Fibroblast of the conjunctiva (primary cell): Measurements from ENCODE around the gene B4GAT1.
"Not testable (repeated sequence)": the region's sequence is repeated elsewhere in the genome, so short reads cannot be mapped to it uniquely, and the experiment has no call there.

Experiments
- DNase-seq: peaks from one replicate; pipeline ENCODE4 v3.0.0-alpha.2; 2010; ENCODE audit warnings: low read depth

Gene B4GAT1

DNA sequence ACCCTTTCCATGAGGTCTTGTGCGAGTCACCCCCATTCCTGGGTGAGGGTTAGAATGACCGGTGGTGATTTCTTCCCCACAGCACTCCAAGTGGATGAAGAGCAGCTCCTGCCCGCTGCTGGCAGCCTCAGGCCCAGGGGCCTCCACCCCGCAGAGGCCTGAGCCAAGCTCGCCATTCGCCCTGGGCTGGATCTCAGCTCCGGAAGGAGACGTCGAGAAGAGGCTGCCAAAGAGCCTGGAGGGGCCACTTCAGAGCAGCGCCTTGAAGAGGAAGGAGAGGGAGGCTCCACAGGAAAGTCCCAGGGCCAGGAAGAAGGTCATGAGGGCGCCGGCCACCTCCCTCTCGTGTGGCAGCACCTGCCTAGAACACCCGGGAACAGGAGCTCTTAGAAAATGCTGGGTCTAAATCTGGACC, 15.8 kb upstream of the B4GAT1 start:
- no peak for DNase-seq

DNA sequence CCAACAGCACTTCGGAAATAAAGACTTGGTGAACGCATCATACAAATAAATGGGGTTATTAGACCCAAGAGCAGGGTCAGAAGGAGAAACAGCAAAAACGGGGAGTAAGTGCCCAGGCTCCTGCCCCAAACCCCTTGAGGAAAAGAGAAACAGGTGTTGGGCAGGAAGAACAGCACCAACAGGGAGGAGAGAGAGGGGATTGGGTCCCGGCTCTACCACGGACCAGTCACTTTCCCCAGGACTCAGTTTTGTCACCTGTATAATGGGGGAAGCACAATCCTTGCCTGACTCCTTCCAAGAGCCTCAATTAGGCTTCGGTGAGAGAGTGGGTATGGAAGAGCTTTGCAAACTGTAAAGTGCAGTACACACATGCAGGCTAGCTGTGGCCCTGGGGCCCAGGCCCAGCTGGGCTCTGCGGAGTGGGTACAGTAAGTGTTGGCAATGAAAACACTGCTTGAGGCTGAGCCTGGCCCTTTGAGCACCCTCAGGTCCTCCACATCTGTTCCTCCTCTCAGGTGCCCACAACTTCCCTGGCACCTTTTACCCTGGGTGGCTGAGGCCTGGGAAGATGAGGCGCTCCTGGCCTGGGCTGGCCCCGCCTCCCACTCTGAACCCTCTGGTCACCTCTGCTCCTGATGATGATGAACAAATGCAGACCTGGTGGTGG, 15.2 kb upstream of the B4GAT1 start:
- DNase-seq, result no peak

DNA sequence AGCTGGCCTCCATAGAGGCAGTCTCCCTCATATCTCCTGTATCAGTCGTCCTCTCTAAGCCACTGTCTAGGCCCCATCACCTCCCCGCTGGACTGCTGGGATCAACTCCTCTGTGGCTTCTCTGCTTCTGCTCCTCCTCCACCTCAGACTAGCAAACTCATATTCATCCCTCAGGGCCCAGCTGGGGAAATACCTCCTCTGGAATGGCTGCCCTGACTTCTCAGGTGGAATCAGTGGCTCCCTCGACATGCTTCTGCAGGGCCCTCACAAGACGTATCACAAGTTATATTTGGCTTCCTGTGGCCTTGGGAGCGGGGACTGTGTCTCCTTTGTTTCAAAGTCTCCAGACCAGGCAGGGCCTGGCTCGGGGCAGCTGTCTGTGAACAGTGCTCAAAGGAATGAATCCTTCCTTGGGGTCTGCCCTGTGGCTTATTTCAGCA, 14.1 kb upstream of the B4GAT1 start:
- no peak for DNase-seq

DNA sequence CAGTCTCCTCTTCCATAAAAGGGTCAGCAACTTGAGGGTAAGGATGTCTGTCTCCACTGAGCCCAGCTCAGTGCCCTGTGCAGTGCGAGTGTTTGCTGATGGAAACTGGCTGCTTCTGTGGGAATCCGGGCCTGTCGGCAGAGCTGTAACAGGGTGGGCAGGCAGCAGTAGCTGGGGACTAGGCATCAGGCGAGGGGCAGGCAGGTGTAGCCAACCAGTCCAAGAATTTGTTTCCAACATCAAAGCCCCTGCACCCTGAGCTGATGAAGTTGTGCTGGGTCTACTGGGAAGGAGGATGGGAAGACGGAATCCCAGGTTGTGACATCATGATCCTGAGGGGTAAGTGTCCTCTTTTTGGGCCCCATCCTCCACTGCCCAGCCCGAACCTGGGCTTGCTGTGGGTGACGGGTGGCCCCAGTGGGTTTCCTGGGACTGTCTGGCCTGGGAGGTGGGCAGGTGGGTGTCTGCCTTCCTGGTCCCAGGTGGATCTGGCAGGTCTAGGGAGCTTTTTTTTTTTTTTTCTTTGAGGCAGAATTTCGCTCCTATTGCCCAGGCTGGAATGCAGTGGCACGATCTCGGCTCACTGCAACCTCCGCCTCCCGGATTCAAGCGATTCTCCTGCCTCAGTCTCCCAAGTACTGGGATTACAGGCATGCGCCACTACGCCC, 13.1 kb upstream of the B4GAT1 start:
- no peak for DNase-seq

DNA sequence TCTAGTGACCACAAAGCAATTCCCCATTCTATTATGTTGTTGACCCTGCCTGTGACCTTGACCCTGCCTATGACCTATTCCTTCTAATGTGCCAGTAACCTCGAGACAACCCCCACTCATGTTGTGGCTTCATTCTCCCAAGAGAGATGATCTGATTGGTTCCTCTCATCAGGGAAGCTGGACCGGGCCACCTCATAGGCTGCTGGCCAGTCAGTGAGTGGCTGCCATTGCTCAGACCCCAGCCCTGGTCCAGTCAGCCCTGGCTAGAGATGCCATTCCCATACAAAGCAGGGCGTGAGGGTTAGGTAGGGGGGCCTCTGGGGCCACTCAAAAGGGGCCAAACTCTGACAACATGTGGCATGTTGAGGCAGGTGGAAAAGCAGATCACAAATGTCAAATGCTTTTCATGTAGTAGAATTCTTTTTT, 12.2 kb upstream of the B4GAT1 start:
- no peak for DNase-seq

DNA sequence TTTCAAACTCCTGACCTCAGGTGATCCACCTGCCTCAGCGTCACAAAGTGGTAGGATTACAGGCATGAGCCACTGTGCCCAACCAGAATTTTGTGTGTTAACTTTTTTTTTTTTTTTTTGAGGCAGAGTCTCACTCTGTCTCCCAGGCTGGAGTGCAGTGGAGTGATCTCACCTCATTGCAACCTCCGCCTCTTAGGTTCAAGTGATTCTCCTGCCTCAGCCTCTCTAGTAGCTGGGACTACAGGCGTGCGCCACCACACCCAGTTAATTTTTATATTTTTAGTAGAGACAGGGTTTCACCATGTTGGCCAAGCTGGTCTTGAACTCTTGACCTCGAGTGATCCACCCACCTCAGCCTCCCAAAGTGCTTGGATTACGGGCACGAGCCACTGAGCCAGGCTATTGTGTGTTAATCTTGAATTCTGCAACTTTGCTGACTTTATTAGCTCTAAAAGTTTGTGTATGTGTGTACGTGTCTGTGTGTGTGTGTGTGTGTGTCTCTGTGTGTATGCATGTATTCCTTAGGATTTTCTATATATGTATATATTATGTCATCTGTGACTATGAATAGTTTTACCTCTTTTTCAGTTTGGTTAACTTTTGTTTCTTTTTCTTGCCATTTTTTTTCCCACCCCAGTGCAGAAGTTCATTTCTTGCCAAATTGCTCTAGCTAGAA, 3.3 kb upstream of the B4GAT1 start:
- not testable (repeated sequence) for DNase-seq

DNA sequence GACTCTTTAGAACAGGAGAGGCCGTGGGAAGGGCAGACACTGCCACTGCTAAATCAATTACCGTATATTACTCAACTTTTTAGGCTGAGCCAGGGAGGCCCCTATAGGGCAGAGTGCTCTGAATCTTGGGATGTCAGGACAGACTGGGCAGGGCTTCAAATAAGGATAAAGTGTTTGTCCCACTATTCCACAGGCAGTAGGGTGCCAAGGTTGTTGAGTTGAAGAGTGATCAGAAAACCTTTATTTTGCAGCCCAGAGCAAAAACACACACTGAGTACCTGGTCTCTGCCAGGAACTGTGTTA, 1.6 kb upstream of the B4GAT1 start:
- no peak for DNase-seq

DNA sequence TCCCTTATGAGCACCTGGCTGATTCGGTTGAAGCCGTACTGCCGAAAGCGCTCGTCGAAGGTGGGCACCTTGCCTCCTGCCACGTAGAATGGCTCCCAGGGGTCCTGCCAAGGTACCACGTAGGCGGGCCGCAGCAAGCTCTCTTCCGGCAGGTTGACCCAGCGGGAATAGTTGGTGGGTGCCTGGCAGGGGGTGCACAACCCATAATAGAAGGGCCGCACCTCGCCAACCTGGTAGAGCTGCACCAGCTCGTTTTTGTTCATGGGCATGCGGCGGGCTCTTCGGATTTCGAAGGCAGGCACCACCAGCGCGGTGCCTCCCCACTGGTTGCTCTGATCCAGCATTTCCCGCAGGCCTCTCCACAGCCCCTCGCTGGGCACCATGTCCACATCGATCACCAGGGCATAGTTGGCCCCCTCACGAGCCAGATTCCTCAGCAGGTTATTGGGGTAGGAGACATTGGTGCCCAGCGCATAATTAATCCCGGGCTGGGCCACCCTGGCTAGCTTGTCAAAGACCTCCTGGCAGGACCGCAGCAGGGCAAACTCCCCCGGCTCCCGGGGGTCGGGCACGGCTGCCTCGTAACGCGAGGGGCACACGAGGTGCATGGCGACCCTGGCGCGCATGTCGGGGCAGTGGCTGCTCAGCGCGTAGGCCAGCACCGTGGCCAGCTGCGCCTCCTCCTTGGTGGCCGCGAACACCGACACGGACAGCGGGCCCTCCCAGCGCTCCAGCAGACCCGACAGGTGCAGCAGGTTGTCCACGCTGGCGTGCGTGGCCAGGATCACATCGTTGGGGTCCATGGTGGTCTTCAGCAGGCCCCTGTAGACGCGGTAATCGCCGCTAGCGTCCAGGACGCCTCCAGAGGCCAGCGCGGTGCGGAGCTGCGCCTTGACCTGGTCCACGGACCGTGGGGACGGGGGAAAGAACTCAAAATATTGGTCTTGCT, 679 bp downstream of the B4GAT1 start:
- DNase-seq, result no peak

DNA sequence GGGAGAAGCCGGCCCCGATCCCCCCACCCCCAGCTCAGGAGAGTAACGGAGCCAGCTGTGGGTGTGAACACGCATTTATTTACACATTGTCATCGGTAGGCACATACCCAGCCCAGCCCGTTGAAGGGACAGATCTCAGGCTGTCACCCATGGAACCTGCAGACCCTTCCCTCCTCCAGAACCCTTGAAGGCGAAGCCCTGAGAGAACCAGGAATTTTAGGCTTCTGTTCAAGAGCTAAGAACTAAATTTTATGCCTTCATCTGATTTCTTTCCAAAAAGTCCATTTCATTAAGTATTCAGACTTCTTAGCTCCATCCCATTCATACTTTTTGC, 2.1 kb downstream of the B4GAT1 start:
- DNase-seq, result no peak

DNA sequence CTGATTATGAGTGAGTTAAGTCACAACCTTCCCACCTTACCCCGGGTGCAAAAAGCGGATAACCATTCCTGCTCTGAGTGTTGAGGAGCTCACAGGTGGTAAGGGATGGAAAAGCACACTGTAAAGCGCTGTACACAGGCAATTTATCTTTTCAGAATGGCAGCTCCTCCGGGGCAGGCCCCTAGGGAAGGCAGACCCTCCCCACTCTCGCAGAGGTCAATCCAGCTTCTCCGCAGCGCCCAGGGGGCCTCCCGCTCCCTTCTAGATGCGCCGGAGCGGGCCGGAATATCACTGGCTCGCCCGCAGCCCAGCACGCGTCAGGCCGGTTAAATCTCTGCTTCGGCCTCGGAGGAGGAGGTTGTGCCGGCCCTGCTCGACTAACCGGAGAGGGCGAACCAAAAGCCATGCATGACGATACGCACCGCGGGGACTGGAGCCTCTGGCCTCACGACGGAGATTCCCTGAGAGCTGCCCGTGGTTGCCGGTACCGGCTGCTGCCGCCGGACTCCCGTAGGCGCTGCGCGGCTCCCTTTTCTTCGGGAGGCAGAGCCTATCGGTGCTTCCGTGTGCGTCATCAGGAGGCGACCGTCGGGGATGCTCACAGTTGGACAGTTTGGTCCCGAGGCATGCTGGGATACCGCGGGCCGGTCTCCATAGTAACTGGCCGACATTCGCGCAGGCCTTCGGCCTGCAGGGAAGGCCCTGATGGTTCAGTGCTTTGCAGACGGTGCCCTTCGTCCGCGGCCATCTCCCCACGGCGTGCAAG, 2.7 kb downstream of the B4GAT1 start, which contains the start of gene BRMS1:
Gene BRMS1 (minus strand): TSS at position 555 of the 766 bp plus-strand sequence. CDS start 2,870 bp downstream, outside the sequence.
- DNase-seq, result peak; percentile 91

DNA sequence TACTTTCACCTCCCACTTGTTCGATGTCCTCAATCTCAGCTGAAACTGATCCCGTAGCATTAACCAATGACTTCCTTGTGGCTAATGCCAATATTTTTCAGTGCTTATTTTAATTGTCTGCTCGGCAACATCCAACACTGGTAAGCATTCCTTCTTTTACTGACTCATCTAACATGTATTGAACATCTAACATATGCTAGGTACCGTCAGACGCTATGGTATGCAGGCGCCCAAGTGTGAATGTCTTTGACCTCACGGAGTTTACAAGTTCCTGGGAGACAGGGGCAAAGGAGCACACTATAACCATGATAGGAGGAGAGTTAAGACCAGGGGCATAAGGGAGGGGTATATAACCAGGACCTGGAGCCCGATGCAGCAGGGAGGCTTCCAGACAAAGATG, 4.3 kb downstream of the B4GAT1 start:
- DNase-seq, result no peak

DNA sequence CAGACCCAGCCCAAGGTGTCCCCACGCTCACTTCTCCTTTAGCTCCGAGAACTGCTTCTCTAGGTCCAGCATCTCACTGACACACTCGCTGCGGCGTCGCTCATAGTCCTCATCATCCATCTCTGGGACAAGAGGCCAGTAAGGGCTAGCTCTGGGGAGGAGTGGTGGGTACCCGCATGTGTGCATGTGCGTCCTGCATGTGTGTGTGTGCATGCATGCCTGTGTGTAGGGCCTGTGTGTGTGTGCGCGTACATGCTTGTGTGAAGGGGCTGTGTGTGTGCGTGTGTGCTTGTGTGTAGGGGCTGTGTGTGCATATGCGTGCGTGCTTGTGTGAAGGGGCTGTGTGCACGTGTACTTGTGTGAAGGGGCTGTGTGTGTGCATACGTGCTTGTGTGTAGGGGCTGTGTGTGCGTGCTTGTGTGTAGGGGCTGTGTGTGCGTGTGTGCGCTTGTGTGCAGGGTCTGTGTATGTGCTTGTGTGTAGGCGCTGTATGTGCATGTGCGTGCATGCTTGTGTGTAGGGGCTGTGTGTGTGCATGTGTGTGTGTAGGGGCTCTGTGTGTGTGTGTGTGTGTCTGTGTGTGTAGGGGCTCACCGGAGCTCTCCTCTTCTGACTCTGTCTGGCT, 5.8 kb downstream of the B4GAT1 start:
- DNase-seq, result no peak

DNA sequence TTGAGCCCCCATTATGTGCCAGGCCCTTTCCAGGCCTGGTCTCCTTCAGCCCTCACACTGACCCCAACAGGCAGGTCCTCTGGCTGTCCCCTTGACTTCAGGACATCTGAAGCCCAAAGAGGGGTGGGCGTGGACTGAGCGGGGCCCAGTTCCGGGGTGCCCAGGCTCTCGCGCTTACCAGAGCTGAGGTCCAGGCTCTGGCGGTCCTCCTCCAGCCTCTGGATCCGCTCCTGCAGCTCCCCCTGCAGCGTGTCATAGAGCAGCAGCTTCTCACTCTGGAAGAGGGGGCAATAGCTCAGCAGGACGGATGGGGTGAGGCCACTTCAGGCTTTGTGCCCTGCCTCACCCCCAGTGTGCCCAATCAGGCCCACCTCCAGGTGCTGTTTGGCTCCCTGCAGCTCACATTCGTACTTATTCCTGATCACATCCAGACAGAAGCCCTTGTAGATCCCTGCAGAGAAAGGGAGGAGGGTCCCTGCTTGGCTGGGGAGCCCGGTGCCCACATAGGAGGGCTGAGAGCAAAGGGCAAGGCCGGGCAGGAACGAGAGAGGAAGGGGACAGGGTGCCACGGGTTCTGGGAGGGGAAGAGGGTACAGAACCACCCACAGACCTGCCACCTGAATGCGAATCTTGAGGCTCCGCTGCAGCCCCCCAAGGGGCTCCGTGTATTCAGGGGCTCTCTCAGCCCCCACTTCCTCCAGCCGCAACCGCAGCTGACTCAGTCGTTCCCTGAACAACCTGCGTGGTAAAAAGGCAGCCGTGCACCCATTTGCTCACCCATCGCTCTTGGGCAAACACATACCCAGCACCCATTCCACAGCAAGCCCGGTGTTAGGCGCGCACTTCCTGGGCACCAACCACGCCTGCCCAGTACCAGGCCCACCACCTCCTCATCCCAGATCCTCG, 6.6 kb downstream of the B4GAT1 start:
- DNase-seq, result no peak

DNA sequence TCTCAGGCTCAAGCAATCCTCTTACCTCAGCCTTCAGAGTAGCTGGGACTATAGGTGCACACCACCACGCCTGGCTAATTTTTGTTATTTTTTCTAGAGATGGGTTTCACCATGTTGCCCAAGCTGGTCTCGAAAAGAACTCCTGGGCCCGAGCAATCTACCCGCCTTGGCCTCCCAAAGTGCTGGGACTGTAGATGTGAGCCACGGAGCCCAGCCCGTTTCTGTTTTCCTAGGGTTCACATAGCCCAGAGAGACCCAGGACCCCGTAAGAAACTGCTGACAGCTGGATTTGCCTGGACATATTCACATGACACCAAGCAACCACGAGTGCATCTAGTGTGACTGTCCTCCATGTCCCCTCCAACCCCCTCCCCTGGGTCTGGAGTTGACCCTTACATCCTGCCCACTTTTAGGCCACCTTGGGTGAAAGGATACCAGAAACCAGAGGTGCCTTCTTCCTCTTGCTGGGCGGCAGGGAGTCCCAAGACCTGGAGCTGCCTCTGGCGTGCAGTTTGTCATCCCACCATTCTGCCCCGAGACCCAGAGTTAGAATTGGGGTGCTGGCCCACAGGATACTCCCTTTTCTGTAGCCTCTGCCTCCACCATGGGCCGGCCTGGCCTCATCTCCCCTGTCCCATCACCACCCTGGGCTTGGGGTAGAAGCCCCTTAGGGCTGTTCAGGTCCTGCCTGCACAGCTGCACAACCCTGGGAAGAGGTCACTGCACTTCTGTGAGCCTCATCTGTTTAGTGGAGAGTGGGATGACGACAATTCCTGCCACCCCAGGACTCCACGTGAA, 7.5 kb downstream of the B4GAT1 start:
- DNase-seq, result no peak

DNA sequence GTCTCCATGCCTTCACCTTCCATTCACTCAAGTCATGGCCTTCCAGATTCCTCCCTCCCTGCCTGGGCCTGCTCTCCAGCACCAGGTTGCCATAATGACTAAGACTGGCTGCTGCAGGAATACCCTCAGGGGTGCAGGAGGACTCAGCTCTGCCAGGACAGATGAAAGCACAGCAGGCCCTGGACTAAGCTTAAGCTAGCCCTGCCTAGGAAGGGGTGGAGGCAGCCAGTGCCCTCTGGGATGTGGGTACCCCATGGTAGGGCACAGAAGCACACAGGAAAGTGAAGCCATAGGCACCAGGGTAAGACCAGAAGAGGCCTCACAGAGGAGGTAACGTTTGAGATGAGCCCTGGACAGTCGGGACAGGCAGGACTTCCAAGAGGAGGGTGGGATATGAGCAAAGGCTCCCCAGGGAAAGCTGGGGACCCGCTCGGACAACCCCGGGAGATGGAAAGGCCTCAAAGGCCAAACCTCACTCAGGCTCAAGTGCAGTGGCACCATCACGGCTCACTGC, 8.2 kb downstream of the B4GAT1 start:
- DNase-seq, result no peak

DNA sequence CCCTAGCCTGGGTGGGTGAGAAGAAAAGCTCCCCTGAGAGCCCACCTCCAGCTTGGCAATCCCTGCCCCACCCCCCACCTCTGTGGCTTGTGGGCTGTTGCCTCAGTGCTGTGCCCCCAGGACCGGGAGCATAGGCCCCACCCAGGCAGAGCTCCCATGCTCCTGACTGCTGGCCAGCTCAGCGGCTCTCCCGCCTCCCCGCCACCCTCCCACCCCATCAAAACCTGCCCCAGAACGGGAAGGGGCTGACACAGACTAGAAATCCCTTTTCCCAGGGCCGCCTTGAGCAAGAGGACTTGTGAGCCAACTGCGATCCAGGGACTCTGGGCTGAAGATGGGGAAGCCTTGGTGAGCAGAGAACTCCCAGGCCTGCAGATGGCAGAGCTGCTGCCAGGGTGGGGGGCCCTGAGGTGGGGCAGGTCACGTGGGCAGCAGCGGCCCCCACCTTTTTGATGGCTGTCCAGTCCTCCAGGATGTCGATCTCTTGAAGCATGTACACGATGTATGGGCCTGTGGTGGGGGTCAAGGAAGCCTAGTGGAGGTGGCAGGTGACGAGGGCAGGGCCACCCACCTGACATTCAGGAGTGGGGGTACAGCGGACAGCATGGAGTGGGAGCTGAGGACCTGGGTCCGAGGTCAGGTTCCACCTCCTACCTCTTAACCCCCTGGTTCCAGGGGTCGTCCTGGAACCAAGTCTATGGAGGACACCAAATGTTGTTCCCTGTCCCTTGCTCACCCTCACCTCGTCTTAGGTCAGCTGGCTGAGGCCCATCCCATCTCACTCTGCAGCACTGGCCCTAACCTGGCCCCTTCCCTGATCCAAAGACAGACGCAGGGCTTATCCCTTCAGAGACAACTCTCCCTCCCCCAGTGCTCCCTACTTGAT, 8.9 kb downstream of the B4GAT1 start:
- DNase-seq, result no peak

DNA sequence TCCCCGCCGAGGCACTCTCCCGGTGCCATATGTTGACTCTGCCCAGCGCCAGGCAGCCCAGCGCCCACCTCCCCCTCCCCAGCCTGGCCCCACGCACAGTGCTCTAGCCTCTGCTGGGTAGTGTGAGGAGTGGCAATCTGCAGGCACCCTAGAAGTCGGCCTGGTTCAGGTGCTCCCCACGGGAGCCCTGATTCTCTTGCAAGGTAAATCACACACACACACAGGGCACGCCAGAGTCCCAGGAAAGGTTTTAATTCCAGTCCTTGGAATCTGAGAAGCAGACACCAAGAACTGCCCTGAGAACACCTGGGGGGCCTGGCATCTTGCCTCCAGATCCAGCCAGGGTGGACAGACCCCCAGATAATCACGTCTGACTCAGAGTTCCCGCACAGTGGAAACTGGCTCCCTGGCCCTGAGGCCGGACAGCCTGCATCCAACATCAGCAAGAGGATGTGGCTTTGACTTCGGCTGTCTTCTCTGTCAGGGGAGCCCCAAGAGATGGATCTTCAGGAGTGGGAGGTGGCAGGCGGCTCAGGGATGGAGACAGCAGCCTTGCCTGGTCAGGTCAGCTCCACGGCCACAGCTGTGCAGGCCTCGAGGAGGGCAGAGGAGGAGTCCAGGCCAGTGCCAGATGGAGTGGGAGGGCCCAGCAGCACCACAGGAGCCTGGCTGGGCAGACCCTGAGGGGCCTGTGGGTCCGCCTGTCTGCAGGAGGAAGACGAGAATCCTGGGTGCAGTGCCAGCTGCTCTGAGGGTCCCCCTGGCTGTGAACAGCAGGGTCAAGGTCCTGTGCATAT, 10.1 kb downstream of the B4GAT1 start:
- DNase-seq, result no peak
